Glomerular visceral epithelial cell (primary cell): ENCODE results near the gene AK9.
A peak's percentile ranks its signal among the peaks of the same experiment; 100 is the strongest.
"Not testable (repeated sequence)": the region's sequence is repeated elsewhere in the genome, so short reads cannot be mapped to it uniquely, and the experiment has no call there.

Experiments
- DNase-seq: peaks from one replicate; pipeline ENCODE4 v3.0.0-alpha.2; 2016; ENCODE audit errors: extremely low spot score

The AK9 gene

GRCh38 chr6:109480993-109481480, 210.0 kb downstream of the AK9 start:
- no peak for DNase-seq

- no peak for DNase-seq
Observed at GRCh38 chr6:109478841-109479624, 212.0 kb downstream of the AK9 start.

GRCh38 chr6:109478222-109478805, 212.7 kb downstream of the AK9 start:
- DNase-seq: no peak

- DNase-seq: peak; percentile 49
Observed at GRCh38 chr6:109477725-109478124, 213.3 kb downstream of the AK9 start.

GRCh38 chr6:109477184-109477583, 213.8 kb downstream of the AK9 start:
- no peak for DNase-seq

- DNase-seq: no peak
Observed at GRCh38 chr6:109475625-109476024, 215.4 kb downstream of the AK9 start.

- DNase-seq: no peak
Observed at GRCh38 chr6:109474995-109475394, 216.0 kb downstream of the AK9 start.

GRCh38 chr6:109473120-109473519, 217.9 kb downstream of the AK9 start:
- no peak for DNase-seq

- DNase-seq: no peak
Observed at GRCh38 chr6:109472132-109472995, 218.6 kb downstream of the AK9 start.

- DNase-seq: no peak
Observed at GRCh38 chr6:109471105-109471810, 219.7 kb downstream of the AK9 start.

GRCh38 chr6:109469591-109470189, 221.3 kb downstream of the AK9 start:
- no peak for DNase-seq

GRCh38 chr6:109467696-109468095, 223.3 kb downstream of the AK9 start:
- DNase-seq: no peak

- DNase-seq: no peak
Observed at GRCh38 chr6:109466212-109466923, 224.6 kb downstream of the AK9 start.

GRCh38 chr6:109465772-109466171, 225.2 kb downstream of the AK9 start:
- DNase-seq: no peak

GRCh38 chr6:109461733-109462526, 229.1 kb downstream of the AK9 start:
- DNase-seq: no peak

GRCh38 chr6:109461205-109461604, 229.8 kb downstream of the AK9 start:
- not testable (repeated sequence) for DNase-seq

GRCh38 chr6:109460161-109460829, 230.7 kb downstream of the AK9 start:
- no peak for DNase-seq

- no peak for DNase-seq
Observed at GRCh38 chr6:109458774-109459531, 232.0 kb downstream of the AK9 start.
